Adrenal gland (tissue), 5 donors: Measurements from ENCODE around the gene MOGAT3.

Source experiments
- POLR2A ChIP-seq, 2 donors: fragments of 450-650 bp; IDR thresholded peaks; one replicate each; pipeline ENCODE4 v1.6.1; 2017; ENCODE audit warnings: antibody characterized with exemption in 2 of 2, mild to moderate bottlenecking in 2 of 2, moderate library complexity in 1 of 2
- TF ChIP-seq, protein P1 (sequence below), 6 experiments: fragments of 450-650 bp in 4 of 6; fragments of 200-600 bp in 2 of 6; sonication (generic) in 1 of 6; IDR thresholded peaks; 1 replicate in 5 of 6; 2 replicates in 1 of 6; pipeline versions ENCODE4 v1.5.1 to v1.8.0; 2016 to 2021; ENCODE audit warnings: antibody characterized with exemption in 6 of 6, mild to moderate bottlenecking in 2 of 6, moderate library complexity in 1 of 6
- donor health status: DM: no; HTN: no; CAD: no.

DNA sequence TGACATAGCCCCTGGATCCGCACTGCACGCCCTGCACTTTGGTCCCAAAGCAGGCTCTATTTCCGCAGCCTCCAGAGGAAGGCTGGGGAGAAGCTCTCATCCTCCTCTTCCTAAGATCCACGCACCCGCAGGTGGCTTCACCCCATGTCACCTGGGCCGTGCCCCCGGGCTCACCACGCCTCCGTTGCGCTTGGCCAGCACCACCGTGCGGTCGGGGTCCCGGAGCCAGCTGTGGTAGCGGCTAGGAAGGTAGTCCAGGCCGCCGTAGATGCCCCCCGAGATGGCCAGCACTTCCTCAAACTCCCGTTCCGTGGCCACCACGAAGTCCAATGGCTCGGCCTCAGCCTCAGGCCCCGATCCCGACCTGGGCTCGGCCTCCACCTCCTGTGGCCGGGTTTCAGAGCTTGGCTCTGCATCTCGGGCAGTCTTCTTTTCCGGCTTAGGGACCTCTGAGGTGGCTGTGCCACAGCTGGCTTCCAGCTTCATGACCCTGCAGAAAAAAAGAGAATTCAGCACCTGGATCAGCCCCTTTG lies 26.4 kb downstream of the MOGAT3 start:
- TF ChIP-seq, protein P1, sequence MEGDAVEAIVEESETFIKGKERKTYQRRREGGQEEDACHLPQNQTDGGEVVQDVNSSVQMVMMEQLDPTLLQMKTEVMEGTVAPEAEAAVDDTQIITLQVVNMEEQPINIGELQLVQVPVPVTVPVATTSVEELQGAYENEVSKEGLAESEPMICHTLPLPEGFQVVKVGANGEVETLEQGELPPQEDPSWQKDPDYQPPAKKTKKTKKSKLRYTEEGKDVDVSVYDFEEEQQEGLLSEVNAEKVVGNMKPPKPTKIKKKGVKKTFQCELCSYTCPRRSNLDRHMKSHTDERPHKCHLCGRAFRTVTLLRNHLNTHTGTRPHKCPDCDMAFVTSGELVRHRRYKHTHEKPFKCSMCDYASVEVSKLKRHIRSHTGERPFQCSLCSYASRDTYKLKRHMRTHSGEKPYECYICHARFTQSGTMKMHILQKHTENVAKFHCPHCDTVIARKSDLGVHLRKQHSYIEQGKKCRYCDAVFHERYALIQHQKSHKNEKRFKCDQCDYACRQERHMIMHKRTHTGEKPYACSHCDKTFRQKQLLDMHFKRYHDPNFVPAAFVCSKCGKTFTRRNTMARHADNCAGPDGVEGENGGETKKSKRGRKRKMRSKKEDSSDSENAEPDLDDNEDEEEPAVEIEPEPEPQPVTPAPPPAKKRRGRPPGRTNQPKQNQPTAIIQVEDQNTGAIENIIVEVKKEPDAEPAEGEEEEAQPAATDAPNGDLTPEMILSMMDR (IDR thresholded peaks at IDR 0.05): no peak
- TF ChIP-seq POLR2A (IDR thresholded peaks at IDR 0.05): no peak
